ENCODE results near the gene ECSIT.

The ECSIT gene

DNA sequence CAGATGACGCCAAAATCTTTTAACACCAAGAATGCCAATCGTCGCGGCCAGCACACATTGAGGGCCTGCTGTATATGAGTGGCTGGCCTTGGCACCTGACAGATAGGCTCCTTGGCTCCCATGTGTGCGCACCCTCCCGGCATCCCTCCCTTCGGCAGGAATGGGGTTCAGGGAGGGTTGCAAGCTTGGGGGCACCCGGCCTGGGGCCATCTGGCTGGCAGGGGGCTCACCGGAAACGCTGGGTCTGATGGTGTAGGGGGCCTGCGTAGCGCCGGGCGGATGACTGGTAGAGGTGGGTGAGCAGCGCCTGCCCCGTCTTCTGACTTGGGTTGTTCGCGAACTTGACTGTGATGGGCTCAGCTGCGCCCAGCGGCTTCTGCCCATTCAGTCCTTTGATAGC, 71.1 kb downstream of the ECSIT start:
- no peak overlapping the region for H3K4me3 ChIP-seq (ENCODE audit: low read depth, low read length)
- TF ChIP-seq, protein P1, sequence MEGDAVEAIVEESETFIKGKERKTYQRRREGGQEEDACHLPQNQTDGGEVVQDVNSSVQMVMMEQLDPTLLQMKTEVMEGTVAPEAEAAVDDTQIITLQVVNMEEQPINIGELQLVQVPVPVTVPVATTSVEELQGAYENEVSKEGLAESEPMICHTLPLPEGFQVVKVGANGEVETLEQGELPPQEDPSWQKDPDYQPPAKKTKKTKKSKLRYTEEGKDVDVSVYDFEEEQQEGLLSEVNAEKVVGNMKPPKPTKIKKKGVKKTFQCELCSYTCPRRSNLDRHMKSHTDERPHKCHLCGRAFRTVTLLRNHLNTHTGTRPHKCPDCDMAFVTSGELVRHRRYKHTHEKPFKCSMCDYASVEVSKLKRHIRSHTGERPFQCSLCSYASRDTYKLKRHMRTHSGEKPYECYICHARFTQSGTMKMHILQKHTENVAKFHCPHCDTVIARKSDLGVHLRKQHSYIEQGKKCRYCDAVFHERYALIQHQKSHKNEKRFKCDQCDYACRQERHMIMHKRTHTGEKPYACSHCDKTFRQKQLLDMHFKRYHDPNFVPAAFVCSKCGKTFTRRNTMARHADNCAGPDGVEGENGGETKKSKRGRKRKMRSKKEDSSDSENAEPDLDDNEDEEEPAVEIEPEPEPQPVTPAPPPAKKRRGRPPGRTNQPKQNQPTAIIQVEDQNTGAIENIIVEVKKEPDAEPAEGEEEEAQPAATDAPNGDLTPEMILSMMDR (IDR thresholded peaks at IDR 0.05; ENCODE audit: low read depth, low read length): no peak

DNA sequence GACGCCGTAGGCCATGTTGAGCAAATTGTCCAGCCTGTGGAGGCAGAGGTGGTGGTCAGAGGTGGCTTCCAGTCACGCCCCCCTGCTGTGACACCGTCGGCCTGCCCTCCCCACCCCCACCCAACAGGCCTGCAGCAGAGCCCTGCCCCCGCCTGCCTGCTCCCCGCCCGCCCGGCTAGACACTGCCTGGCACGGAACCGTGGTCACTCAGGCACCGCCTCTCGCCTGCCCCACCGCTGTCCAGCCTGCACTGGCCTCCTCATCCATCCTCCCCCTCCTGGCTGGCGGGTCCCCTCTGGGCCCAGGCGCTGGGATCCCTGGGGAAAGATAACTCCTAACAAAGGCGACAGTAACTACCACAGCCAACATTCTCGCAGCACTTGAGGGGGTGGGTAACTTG, 71.8 kb downstream of the ECSIT start:
- TF ChIP-seq, protein P1 (IDR thresholded peaks at IDR 0.05; ENCODE audit: low read depth, low read length): no peak
- H3K4me3 ChIP-seq (ENCODE audit: low read depth, low read length): no peak overlapping the region

DNA sequence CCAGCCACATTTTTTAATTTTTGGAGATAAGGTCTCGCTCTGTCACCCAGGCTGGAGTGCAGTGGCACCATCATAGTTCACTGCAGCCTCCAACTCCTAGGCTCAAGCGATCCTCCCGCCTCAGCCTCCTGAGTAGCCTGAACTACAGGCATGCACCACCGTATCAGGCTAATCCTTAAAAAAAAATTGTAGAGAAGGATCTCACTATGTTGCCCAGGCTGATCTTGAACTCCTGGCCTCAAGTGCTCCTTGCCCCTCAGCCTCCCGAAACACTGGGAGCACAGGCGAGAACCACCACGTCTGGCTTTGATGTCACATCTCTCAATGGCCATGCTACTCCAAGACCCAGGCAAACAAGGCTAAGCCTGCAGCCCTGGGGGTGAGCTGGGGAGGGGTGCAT, 72.3 kb downstream of the ECSIT start:
- TF ChIP-seq, protein P1 (IDR thresholded peaks at IDR 0.05; ENCODE audit: low read depth, low read length): no peak
- H3K4me3 ChIP-seq (ENCODE audit: low read depth, low read length): no peak overlapping the region

Measured in WI38 (cell line).